ENCODE measurements around the gene DCX.

GRCh38 chrX:111411557-111411956 is 435 bp downstream of the DCX start:
- TF ChIP-seq EZH2 (IDR thresholded peaks at IDR 0.05; ENCODE audit: low read depth, unreplicated experiment): no peak
- TF ChIP-seq CTCF (conservative IDR thresholded peaks at IDR 0.05; ENCODE audit: low read depth in 2 of 2): no peak
- TF ChIP-seq ETS1 (IDR thresholded peaks at IDR 0.05): no peak
- TF ChIP-seq REST (IDR thresholded peaks at IDR 0.05; ENCODE audit: unreplicated experiment): no peak
- TF ChIP-seq CREB1 (CRISPR knock-in tag; IDR thresholded peaks at IDR 0.05; ENCODE audit: low read depth): no peak
- TF ChIP-seq ZNF114 (CRISPR knock-in tag; IDR thresholded peaks at IDR 0.05): no peak
- no peak for TF ChIP-seq POLR2AphosphoS5 (IDR thresholded peaks at IDR 0.05; ENCODE audit: low read depth)
- TF ChIP-seq EZH2phosphoT487 (IDR thresholded peaks at IDR 0.05; ENCODE audit: unreplicated experiment): no peak
- TF ChIP-seq ZNF462 (CRISPR knock-in tag; IDR thresholded peaks at IDR 0.05): no peak
- no peak for TF ChIP-seq NANOG (IDR thresholded peaks at IDR 0.05; ENCODE audit: borderline replicate concordance)
- no peak for TF ChIP-seq JUNB (IDR thresholded peaks at IDR 0.05; ENCODE audit: unreplicated experiment)
- TF ChIP-seq STAT1 (IDR thresholded peaks at IDR 0.05; ENCODE audit: unreplicated experiment): no peak

All from GM23338 (cell line).